GM12875 (cell line): ENCODE data around the gene TLE1.
"Not testable (repeated sequence)": the region's sequence is repeated elsewhere in the genome, so short reads cannot be mapped to it uniquely, and the experiment has no call there.

Source experiments
- H3K4me3 ChIP-seq: one replicate; pipeline ENCODE4 v1.5.1; 2011; ENCODE audit warnings: low read depth, low read length, control low read depth
- TF ChIP-seq, protein P1 (sequence below): IDR thresholded peaks from 2 replicates; pipeline ENCODE4 v1.5.1; 2011; ENCODE audit warnings: low read depth, mild to moderate bottlenecking, control low read depth, inconsistent platforms, low read length, moderate library complexity, borderline replicate concordance; ENCODE audit not compliant: insufficient read depth

The TLE1 gene

DNA sequence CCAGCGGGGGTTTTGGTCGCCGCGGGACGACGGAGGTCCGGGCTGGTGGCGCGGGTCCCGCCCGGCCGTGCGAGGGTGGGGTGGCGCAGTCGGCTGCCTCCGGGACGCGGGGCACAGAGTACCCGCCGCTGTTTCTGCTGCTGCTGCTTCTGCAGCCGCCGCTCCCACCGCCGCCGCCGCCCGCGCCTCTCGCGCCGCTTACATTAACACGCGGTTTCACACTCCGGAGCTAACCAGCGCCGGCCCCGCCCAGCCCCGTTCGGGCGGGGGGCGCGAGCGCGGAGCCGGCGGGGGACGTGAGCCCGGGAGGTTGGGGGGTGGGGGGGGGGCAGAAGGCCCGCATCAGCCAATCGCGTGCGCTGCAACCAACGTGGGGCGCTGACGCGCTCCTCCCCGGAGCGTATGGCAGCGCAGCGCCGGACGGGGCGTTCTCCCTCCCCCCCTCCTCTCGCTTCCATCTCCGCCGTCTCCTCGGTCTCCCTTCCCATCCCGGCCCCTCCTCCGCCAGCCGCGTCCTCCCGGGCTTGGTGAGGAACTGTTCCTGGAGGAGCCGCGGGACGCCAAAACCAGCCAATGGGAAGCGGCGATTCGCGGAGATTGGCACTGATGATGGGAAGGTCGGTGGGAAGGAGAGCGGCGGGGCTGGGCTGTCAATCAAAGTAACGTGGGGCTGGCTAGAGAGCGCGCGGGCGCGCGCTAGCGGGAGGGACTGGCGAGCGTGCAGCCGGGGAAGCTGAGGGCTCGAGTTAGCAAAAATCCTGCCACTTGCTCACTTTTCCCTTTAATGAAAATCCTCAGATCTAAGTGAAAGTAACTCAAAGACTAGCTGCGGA is at the start of gene TLE1:
TSS of gene TLE1 (minus strand) at position 205 of the 833 bp plus-strand sequence. CDS start 1,307 bp downstream, outside the sequence.
- H3K4me3 ChIP-seq: no peak within 1 kb of the TSS
- TF ChIP-seq, protein P1, sequence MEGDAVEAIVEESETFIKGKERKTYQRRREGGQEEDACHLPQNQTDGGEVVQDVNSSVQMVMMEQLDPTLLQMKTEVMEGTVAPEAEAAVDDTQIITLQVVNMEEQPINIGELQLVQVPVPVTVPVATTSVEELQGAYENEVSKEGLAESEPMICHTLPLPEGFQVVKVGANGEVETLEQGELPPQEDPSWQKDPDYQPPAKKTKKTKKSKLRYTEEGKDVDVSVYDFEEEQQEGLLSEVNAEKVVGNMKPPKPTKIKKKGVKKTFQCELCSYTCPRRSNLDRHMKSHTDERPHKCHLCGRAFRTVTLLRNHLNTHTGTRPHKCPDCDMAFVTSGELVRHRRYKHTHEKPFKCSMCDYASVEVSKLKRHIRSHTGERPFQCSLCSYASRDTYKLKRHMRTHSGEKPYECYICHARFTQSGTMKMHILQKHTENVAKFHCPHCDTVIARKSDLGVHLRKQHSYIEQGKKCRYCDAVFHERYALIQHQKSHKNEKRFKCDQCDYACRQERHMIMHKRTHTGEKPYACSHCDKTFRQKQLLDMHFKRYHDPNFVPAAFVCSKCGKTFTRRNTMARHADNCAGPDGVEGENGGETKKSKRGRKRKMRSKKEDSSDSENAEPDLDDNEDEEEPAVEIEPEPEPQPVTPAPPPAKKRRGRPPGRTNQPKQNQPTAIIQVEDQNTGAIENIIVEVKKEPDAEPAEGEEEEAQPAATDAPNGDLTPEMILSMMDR: no peak

DNA sequence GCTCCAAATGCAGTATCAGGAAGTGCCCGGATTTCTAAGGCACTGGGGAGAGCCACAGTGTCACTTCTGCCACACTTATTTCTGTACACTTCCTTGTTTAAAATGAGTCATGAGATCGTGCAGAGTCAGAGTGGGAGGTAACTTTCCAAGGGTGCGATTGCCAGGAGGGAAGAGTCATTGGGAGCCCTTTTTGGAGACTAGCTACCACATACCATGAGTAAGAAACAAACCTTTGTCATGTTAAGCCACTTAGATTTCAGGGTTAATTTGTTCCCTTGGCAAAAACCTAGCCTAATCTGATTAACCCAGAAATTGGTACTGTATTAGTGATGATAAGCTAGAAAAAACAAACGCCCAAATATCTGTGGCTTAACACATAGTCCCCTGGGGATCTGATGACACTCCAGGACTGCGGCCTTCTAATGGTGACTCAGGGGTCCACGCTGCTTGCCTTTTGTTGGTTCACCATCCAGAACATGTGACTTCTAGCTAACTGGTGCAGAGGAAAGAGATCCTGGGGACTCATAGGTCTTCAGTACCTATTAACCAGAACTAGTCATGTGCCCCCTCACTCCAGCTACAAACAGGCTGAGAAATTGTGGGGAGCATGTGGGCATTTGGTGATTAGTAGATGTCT is 48.6 kb upstream of the TLE1 start:
- TF ChIP-seq, protein P1: no peak
- H3K4me3 ChIP-seq: no peak overlapping the region

DNA sequence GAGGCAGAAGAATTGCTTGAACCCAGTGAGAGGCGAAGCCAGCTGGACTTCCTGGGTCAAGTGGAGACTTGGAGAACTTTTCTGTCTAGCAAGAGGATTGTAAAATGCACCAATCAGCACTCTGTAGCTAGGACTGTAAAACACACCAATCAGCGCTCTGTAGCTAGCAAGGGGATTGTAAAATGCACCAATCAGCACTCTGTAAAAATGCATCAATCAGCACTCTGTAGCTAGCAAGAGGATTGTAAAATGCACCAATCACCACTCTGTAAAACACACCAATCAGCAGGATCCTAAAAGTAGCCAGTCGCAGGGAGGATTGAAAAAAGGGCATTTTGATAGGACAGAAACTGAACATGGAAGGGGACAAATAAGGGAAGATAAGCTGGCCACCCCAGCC is 41.2 kb upstream of the TLE1 start:
- H3K4me3 ChIP-seq: not testable (repeated sequence)

DNA sequence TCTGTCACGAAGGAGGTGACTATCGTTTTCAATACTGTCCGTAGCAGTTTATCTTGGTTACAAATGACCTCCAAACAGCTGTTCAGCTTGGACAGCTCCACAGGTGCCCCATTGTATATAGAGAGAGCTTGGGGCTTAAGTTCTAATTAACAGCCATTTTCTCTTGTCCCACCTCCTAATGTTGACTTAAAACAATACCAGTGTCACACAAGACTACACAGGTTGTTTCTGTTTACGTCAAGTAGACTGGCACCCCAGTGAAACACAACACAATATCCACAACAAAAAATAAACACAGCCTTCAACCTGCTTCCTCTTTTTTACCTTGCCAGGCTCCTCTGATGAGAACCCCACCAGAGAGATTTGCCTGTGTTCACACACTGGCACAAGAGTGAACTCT is 39.8 kb upstream of the TLE1 start:
- H3K4me3 ChIP-seq: no peak overlapping the region
- TF ChIP-seq, protein P1: no peak

DNA sequence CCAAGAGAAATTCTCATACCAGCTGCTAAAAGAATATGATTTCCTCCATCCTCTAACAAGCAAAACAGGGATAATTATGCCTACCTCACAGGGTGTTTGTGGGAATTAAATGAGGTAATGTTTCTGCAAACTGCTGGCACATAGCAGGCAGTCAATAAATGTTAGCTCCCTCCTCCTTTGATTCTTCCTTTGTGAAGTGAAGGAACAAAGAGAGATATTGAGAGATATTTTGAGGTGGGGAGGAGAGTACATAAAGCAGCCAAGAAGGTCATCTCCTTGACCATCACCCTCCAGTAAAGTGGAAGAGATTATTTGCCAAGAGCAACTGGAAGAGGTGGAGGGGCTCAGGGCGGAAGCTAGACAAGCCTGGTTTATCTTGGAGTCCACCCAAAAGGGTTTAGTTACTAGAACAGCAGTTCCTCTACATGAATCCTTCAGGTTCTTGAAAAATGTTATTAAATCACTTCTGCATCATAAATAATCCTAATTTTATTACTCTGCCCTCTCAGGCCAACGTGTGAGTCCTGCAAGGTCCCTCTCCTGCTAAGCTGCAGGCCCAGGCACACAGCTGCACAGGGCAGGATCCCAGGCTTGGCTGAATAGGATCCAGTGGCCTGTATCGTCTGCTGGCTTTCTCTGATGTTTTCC is 35.0 kb upstream of the TLE1 start:
- no peak overlapping the region for H3K4me3 ChIP-seq
- TF ChIP-seq, protein P1: no peak

DNA sequence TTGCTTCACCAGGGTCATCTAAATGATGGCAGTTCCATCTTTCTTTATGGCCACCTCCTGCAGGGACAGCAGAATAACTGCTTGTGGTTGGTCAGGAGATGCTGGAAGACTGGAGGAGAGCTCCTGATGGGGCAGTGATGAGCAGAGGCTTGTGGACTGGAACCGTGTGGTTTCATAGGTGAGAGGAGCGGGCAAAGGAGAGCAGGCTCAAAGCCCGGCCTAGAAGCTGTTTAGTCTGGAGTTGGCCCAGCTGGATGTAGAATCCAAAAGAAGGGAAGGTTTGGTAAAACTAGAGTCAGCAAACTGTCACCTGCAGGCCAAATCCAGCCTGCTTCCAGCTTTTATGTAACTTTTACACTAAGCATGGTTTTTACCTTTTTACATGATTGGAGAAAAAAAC is 32.9 kb upstream of the TLE1 start:
- TF ChIP-seq, protein P1: no peak
- H3K4me3 ChIP-seq: no peak overlapping the region

DNA sequence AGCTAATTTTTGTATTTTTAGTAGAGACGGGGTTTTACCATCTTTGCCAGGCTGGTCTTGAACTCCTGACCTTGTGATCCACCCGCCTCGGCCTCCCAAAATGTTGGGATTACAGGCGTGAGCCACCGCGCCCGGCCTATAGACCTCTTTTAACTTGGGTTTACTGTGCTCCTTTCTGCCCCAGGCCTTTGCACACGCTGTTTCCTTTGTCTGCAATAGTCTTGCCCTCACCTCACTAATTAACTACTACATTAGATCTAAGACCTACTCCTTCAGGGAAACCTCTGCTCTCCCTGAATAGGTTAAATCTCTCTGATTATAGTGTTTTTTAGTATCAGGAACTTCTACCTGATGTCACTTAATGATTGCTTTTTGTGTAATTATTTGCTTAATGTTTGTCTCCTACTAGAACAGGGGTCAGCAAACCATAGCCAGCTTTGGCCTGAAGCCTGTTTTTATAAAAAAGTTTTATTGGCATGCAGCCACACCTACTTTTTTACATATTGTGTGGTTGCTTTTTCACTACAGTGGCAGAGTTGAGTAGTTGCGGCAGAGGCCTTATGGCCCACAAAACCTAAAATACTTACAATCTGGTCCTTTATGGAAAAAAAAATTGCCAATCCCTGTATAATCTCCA is 31.2 kb upstream of the TLE1 start:
- H3K4me3 ChIP-seq: no peak overlapping the region
- TF ChIP-seq, protein P1: no peak
